ENCODE measurements around the gene DCUN1D2.

DCUN1D2 gene

GRCh38 chr13:113468029-113468428 lies 22.5 kb downstream of the DCUN1D2 start:
- H3K4me3 ChIP-seq (ENCODE audit: control insufficient read depth in 1 of 7, extremely low read depth in 1 of 7, insufficient read depth in 4 of 7, low read depth in 2 of 7, low read length in 6 of 7), result no peak overlapping the region
- peaks cover 5 to 31% (median 10%) of the 10 kb centered on the region in 4 experiments for H3K36me3 ChIP-seq (ENCODE audit: control insufficient read depth in 4 of 4, insufficient read depth in 4 of 4, low read length in 3 of 4)
- H3K27ac ChIP-seq (ENCODE audit: insufficient read depth in 1 of 2, low read depth in 1 of 2, low read length in 2 of 2, poor library complexity in 1 of 2, severe bottlenecking in 2 of 2), result no peak overlapping the region
- no peaks in the 10 kb centered on the region for H3K4me1 ChIP-seq (ENCODE audit: control extremely low read depth in 1 of 4, control insufficient read depth in 4 of 4, insufficient read depth in 4 of 4, low read length in 3 of 4)
- no peaks in the 10 kb centered on the region for H3K27me3 ChIP-seq (replicated peaks in 2 of 5; ENCODE audit: control insufficient read depth in 4 of 5, insufficient read depth in 5 of 5, low read length in 4 of 5)
- CTCF ChIA-PET, result no interaction called here
- POLR2A ChIA-PET, result no interaction called here
- H3K9me3 ChIP-seq (ENCODE audit: control extremely low read depth in 1 of 5, control insufficient read depth in 4 of 5, insufficient read depth in 2 of 5, low read depth in 1 of 5, low read length in 4 of 5), result no peaks in the 10 kb centered on the region
- WGBS (ENCODE audit: insufficient coverage), result 95% methylated on average over 3 of the region's 7 CpGs
- no peak for DNase-seq

GRCh38 chr13:113466383-113466782 lies 24.1 kb downstream of the DCUN1D2 start:
- ChIA-PET CTCF (interaction anchor here (1.1 to 1.4 kb wide), 4 partner anchors 8 to 14 kb away, joined by 3 to 5 read pairs (median 3); no protein-coding TSS in a partner anchor), POLR2A (no interaction called here)
- WGBS (ENCODE audit: insufficient coverage), result 82% methylated on average over 2 of the region's 3 CpGs
- Histone ChIP-seq H3K27ac (ENCODE audit: insufficient read depth in 1 of 2, low read depth in 1 of 2, low read length in 2 of 2, poor library complexity in 1 of 2, severe bottlenecking in 2 of 2) (no peak overlapping the region), H3K27me3 (replicated peaks in 2 of 5; ENCODE audit: control insufficient read depth in 4 of 5, insufficient read depth in 5 of 5, low read length in 4 of 5) (no peaks in the 10 kb centered on the region), H3K4me1 (ENCODE audit: control extremely low read depth in 1 of 4, control insufficient read depth in 4 of 4, insufficient read depth in 4 of 4, low read length in 3 of 4) (no peaks in the 10 kb centered on the region), H3K4me3 (ENCODE audit: control insufficient read depth in 1 of 7, extremely low read depth in 1 of 7, insufficient read depth in 4 of 7, low read depth in 2 of 7, low read length in 6 of 7) (no peak overlapping the region), H3K9me3 (ENCODE audit: control extremely low read depth in 1 of 5, control insufficient read depth in 4 of 5, insufficient read depth in 2 of 5, low read depth in 1 of 5, low read length in 4 of 5) (no peaks in the 10 kb centered on the region), H3K36me3 (ENCODE audit: control insufficient read depth in 4 of 4, insufficient read depth in 4 of 4, low read length in 3 of 4) (peaks cover 3 to 22% (median 10%) of the 10 kb centered on the region in 4 experiments)
- DNase-seq, result no peak

- ChIA-PET POLR2A (no interaction called here), CTCF (interaction anchor here (1.0 to 1.9 kb wide), 6 partner anchors 8 to 97 kb away, joined by 3 to 5 read pairs (median 4); no protein-coding TSS in a partner anchor)
- peaks cover 8 to 31% (median 11%) of the 10 kb centered on the region in 4 experiments for H3K36me3 ChIP-seq (ENCODE audit: control insufficient read depth in 4 of 4, insufficient read depth in 4 of 4, low read length in 3 of 4)
- no peak for DNase-seq
- H3K27me3 ChIP-seq (replicated peaks in 2 of 5; ENCODE audit: control insufficient read depth in 4 of 5, insufficient read depth in 5 of 5, low read length in 4 of 5), result no peaks in the 10 kb centered on the region
- no peak overlapping the region for H3K4me3 ChIP-seq (ENCODE audit: control insufficient read depth in 1 of 7, extremely low read depth in 1 of 7, insufficient read depth in 4 of 7, low read depth in 2 of 7, low read length in 6 of 7)
- H3K27ac ChIP-seq (ENCODE audit: insufficient read depth in 1 of 2, low read depth in 1 of 2, low read length in 2 of 2, poor library complexity in 1 of 2, severe bottlenecking in 2 of 2), result no peak overlapping the region
- no peaks in the 10 kb centered on the region for H3K4me1 ChIP-seq (ENCODE audit: control extremely low read depth in 1 of 4, control insufficient read depth in 4 of 4, insufficient read depth in 4 of 4, low read length in 3 of 4)
- WGBS (ENCODE audit: insufficient coverage), result 92% methylated on average over 2 of the region's 4 CpGs
- H3K9me3 ChIP-seq (ENCODE audit: control extremely low read depth in 1 of 5, control insufficient read depth in 4 of 5, insufficient read depth in 2 of 5, low read depth in 1 of 5, low read length in 4 of 5), result no peaks in the 10 kb centered on the region
Measured at GRCh38 chr13:113465300-113465699, 25.2 kb downstream of the DCUN1D2 start.

GRCh38 chr13:113464476-113464875 lies 26.0 kb downstream of the DCUN1D2 start:
- DNase-seq, result no peak
- Histone ChIP-seq H3K36me3 (ENCODE audit: control insufficient read depth in 4 of 4, insufficient read depth in 4 of 4, low read length in 3 of 4) (peaks cover 9 to 34% (median 17%) of the 10 kb centered on the region in 4 experiments), H3K27me3 (replicated peaks in 2 of 5; ENCODE audit: control insufficient read depth in 4 of 5, insufficient read depth in 5 of 5, low read length in 4 of 5) (no peaks in the 10 kb centered on the region), H3K27ac (ENCODE audit: insufficient read depth in 1 of 2, low read depth in 1 of 2, low read length in 2 of 2, poor library complexity in 1 of 2, severe bottlenecking in 2 of 2) (no peak overlapping the region), H3K4me3 (ENCODE audit: control insufficient read depth in 1 of 7, extremely low read depth in 1 of 7, insufficient read depth in 4 of 7, low read depth in 2 of 7, low read length in 6 of 7) (no peak overlapping the region), H3K9me3 (ENCODE audit: control extremely low read depth in 1 of 5, control insufficient read depth in 4 of 5, insufficient read depth in 2 of 5, low read depth in 1 of 5, low read length in 4 of 5) (no peaks in the 10 kb centered on the region), H3K4me1 (ENCODE audit: control extremely low read depth in 1 of 4, control insufficient read depth in 4 of 4, insufficient read depth in 4 of 4, low read length in 3 of 4) (no peaks in the 10 kb centered on the region)
- CTCF ChIA-PET, result interaction anchor here (1.1 to 10.6 kb wide), 4 partner anchors 10 to 97 kb away, joined by 3 to 111 read pairs (median 4); no protein-coding TSS in a partner anchor
- 99% methylated on average over 13 of the region's 16 CpGs for WGBS (ENCODE audit: insufficient coverage)
- POLR2A ChIA-PET, result no interaction called here

- H3K4me3 ChIP-seq (ENCODE audit: control insufficient read depth in 1 of 7, extremely low read depth in 1 of 7, insufficient read depth in 4 of 7, low read depth in 2 of 7, low read length in 6 of 7), result no peak overlapping the region
- H3K36me3 ChIP-seq (ENCODE audit: control insufficient read depth in 4 of 4, insufficient read depth in 4 of 4, low read length in 3 of 4), result peaks cover 9 to 49% (median 34%) of the 10 kb centered on the region in 4 experiments
- no peaks in the 10 kb centered on the region for H3K27me3 ChIP-seq (replicated peaks in 2 of 5; ENCODE audit: control insufficient read depth in 4 of 5, insufficient read depth in 5 of 5, low read length in 4 of 5)
- WGBS (ENCODE audit: insufficient coverage), result 94% methylated on average over 9 of the region's 12 CpGs
- ChIA-PET POLR2A (no interaction called here), CTCF (interaction anchor here (10.6 kb wide), 1 partner anchor 100 kb away, joined by 111 read pairs; no protein-coding TSS in a partner anchor)
- no peak for DNase-seq
- H3K9me3 ChIP-seq (ENCODE audit: control extremely low read depth in 1 of 5, control insufficient read depth in 4 of 5, insufficient read depth in 2 of 5, low read depth in 1 of 5, low read length in 4 of 5), result no peaks in the 10 kb centered on the region
- no peaks in the 10 kb centered on the region for H3K4me1 ChIP-seq (ENCODE audit: control extremely low read depth in 1 of 4, control insufficient read depth in 4 of 4, insufficient read depth in 4 of 4, low read length in 3 of 4)
- H3K27ac ChIP-seq (ENCODE audit: insufficient read depth in 1 of 2, low read depth in 1 of 2, low read length in 2 of 2, poor library complexity in 1 of 2, severe bottlenecking in 2 of 2), result no peak overlapping the region
Measured at GRCh38 chr13:113461022-113461751, 29.3 kb downstream of the DCUN1D2 start.

GRCh38 chr13:113460599-113460998 lies 29.9 kb downstream of the DCUN1D2 start:
- CTCF ChIA-PET, result interaction anchor here (1.3 to 10.6 kb wide), 2 partner anchors 21 to 101 kb away, joined by 3 to 111 read pairs; no protein-coding TSS in a partner anchor

GRCh38 chr13:113460064-113460555 lies 30.4 kb downstream of the DCUN1D2 start:
- no peaks in the 10 kb centered on the region for H3K9me3 ChIP-seq (ENCODE audit: control extremely low read depth in 1 of 5, control insufficient read depth in 4 of 5, insufficient read depth in 2 of 5, low read depth in 1 of 5, low read length in 4 of 5)
- H3K36me3 ChIP-seq (ENCODE audit: control insufficient read depth in 4 of 4, insufficient read depth in 4 of 4, low read length in 3 of 4), result peaks cover 9 to 56% (median 41%) of the 10 kb centered on the region in 4 experiments
- no peaks in the 10 kb centered on the region for H3K4me1 ChIP-seq (ENCODE audit: control extremely low read depth in 1 of 4, control insufficient read depth in 4 of 4, insufficient read depth in 4 of 4, low read length in 3 of 4)
- H3K27ac ChIP-seq (ENCODE audit: insufficient read depth in 1 of 2, low read depth in 1 of 2, low read length in 2 of 2, poor library complexity in 1 of 2, severe bottlenecking in 2 of 2), result no peak overlapping the region
- ChIA-PET POLR2A (no interaction called here), CTCF (interaction anchor here (1.3 to 10.6 kb wide), 2 partner anchors 21 to 101 kb away, joined by 3 to 111 read pairs; no protein-coding TSS in a partner anchor)
- H3K27me3 ChIP-seq (replicated peaks in 2 of 5; ENCODE audit: control insufficient read depth in 4 of 5, insufficient read depth in 5 of 5, low read length in 4 of 5), result no peaks in the 10 kb centered on the region
- WGBS (ENCODE audit: insufficient coverage), result 96% methylated on average over 11 of the region's 14 CpGs
- no peak overlapping the region for H3K4me3 ChIP-seq (ENCODE audit: control insufficient read depth in 1 of 7, extremely low read depth in 1 of 7, insufficient read depth in 4 of 7, low read depth in 2 of 7, low read length in 6 of 7)
- DNase-seq, result no peak

More at GRCh38 chr13:113460599-113460998, 29.9 kb downstream of the DCUN1D2 start:
- Histone ChIP-seq H3K9me3 (ENCODE audit: control extremely low read depth in 1 of 5, control insufficient read depth in 4 of 5, insufficient read depth in 2 of 5, low read depth in 1 of 5, low read length in 4 of 5) (no peaks in the 10 kb centered on the region), H3K36me3 (ENCODE audit: control insufficient read depth in 4 of 4, insufficient read depth in 4 of 4, low read length in 3 of 4) (peaks cover 9 to 51% (median 37%) of the 10 kb centered on the region in 4 experiments), H3K27me3 (replicated peaks in 2 of 5; ENCODE audit: control insufficient read depth in 4 of 5, insufficient read depth in 5 of 5, low read length in 4 of 5) (no peaks in the 10 kb centered on the region), H3K4me3 (ENCODE audit: control insufficient read depth in 1 of 7, extremely low read depth in 1 of 7, insufficient read depth in 4 of 7, low read depth in 2 of 7, low read length in 6 of 7) (no peak overlapping the region), H3K27ac (ENCODE audit: insufficient read depth in 1 of 2, low read depth in 1 of 2, low read length in 2 of 2, poor library complexity in 1 of 2, severe bottlenecking in 2 of 2) (no peak overlapping the region), H3K4me1 (ENCODE audit: control extremely low read depth in 1 of 4, control insufficient read depth in 4 of 4, insufficient read depth in 4 of 4, low read length in 3 of 4) (no peaks in the 10 kb centered on the region)
- 97% methylated on average over 14 of the region's 14 CpGs for WGBS (ENCODE audit: insufficient coverage)
- no peak for DNase-seq
- POLR2A ChIA-PET, result no interaction called here

All from common myeloid progenitor, CD34-positive (primary cell).